WI38 (cell line): ENCODE results near the gene LAMC2.
"Not testable (repeated sequence)": the region's sequence is repeated elsewhere in the genome, so short reads cannot be mapped to it uniquely, and the experiment has no call there.

ENCODE experiments used
- H3K4me3 ChIP-seq: 2 replicates; pipeline ENCODE4 v1.5.1; 2011; ENCODE audit warnings: low read depth, mild to moderate bottlenecking, control low read depth, low read length
- CTCF ChIP-seq: IDR thresholded peaks from 2 replicates; pipeline ENCODE4 v1.5.1; 2012; ENCODE audit warnings: low read depth, mild to moderate bottlenecking, control low read depth, low read length

Gene LAMC2

GRCh38 chr1:183273300-183273699, 87.2 kb downstream of the LAMC2 start:
- TF ChIP-seq CTCF: no peak
- H3K4me3 ChIP-seq: no peak overlapping the region

- not testable (repeated sequence) for H3K4me3 ChIP-seq
Observed at GRCh38 chr1:183273984-183274383, 87.9 kb downstream of the LAMC2 start.

- TF ChIP-seq CTCF: no peak
- no peak overlapping the region for H3K4me3 ChIP-seq
Observed at GRCh38 chr1:183274836-183275235, 88.8 kb downstream of the LAMC2 start.

- no peak for TF ChIP-seq CTCF
- no peak overlapping the region for H3K4me3 ChIP-seq
Observed at GRCh38 chr1:183275322-183275721, 89.3 kb downstream of the LAMC2 start.

GRCh38 chr1:183276386-183277080, 90.5 kb downstream of the LAMC2 start:
- TF ChIP-seq CTCF: no peak
- H3K4me3 ChIP-seq: no peak overlapping the region

- no peak overlapping the region for H3K4me3 ChIP-seq
- TF ChIP-seq CTCF: no peak
Observed at GRCh38 chr1:183277821-183278738, 92.0 kb downstream of the LAMC2 start.

- TF ChIP-seq CTCF: no peak
- H3K4me3 ChIP-seq: no peak overlapping the region
Observed at GRCh38 chr1:183278739-183279591, 92.9 kb downstream of the LAMC2 start.
